Measurements from ENCODE around the gene STRBP.

Gene STRBP

GRCh38 chr9:123089040-123089439 lies 179.3 kb downstream of the STRBP start:
- no peaks in the 10 kb centered on the region for H3K27me3 ChIP-seq (ENCODE audit: control insufficient read depth, low read length)
- no peak for TF ChIP-seq EZH2phosphoT487 (IDR thresholded peaks at IDR 0.05; ENCODE audit: borderline replicate concordance, low read length)
- TF ChIP-seq, protein P1, sequence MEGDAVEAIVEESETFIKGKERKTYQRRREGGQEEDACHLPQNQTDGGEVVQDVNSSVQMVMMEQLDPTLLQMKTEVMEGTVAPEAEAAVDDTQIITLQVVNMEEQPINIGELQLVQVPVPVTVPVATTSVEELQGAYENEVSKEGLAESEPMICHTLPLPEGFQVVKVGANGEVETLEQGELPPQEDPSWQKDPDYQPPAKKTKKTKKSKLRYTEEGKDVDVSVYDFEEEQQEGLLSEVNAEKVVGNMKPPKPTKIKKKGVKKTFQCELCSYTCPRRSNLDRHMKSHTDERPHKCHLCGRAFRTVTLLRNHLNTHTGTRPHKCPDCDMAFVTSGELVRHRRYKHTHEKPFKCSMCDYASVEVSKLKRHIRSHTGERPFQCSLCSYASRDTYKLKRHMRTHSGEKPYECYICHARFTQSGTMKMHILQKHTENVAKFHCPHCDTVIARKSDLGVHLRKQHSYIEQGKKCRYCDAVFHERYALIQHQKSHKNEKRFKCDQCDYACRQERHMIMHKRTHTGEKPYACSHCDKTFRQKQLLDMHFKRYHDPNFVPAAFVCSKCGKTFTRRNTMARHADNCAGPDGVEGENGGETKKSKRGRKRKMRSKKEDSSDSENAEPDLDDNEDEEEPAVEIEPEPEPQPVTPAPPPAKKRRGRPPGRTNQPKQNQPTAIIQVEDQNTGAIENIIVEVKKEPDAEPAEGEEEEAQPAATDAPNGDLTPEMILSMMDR (IDR thresholded peaks at IDR 0.05; ENCODE audit: low read depth, low read length, poor library complexity, severe bottlenecking): no peak
- H3K4me1 ChIP-seq (ENCODE audit: control insufficient read depth, low read length): peaks cover 94% of the 10 kb centered on the region
- H3K79me2 ChIP-seq (ENCODE audit: control insufficient read depth, low read length): peaks cover 44% of the 10 kb centered on the region
- H3K4me2 ChIP-seq (ENCODE audit: low read length): peak overlapping the region; percentile 88
- H4K20me1 ChIP-seq (ENCODE audit: control insufficient read depth, insufficient read depth, low read depth, low read length): no peaks in the 10 kb centered on the region
- H3K4me3 ChIP-seq (ENCODE audit: low read length): peak overlapping the region; percentile 77
- H3K27ac ChIP-seq (ENCODE audit: low read depth, low read length): peak overlapping the region; percentile 96
- peaks cover 22% of the 10 kb centered on the region for H3F3A ChIP-seq (ENCODE audit: control insufficient read depth, insufficient read depth)
- H3K36me3 ChIP-seq (ENCODE audit: control insufficient read depth, low read length): peaks cover 52% of the 10 kb centered on the region
- no peaks in the 10 kb centered on the region for H3K9me3 ChIP-seq (ENCODE audit: control insufficient read depth, insufficient read depth, low read length)
- H3K9me2 ChIP-seq (replicated peaks; ENCODE audit: control insufficient read depth, low read length): no peaks in the 10 kb centered on the region

- Histone ChIP-seq H3K36me3 (ENCODE audit: control insufficient read depth, low read length) (peaks cover 40% of the 10 kb centered on the region), H3K27ac (ENCODE audit: low read depth, low read length) (no peak overlapping the region), H4K20me1 (ENCODE audit: control insufficient read depth, insufficient read depth, low read depth, low read length) (no peaks in the 10 kb centered on the region), H3K9me2 (replicated peaks; ENCODE audit: control insufficient read depth, low read length) (no peaks in the 10 kb centered on the region), H3K4me2 (ENCODE audit: low read length) (no peak overlapping the region), H3K4me3 (ENCODE audit: low read length) (no peak overlapping the region), H3K4me1 (ENCODE audit: control insufficient read depth, low read length) (peaks cover 82% of the 10 kb centered on the region), H3K27me3 (ENCODE audit: control insufficient read depth, low read length) (no peaks in the 10 kb centered on the region), H3F3A (ENCODE audit: control insufficient read depth, insufficient read depth) (peaks cover 18% of the 10 kb centered on the region), H3K79me2 (ENCODE audit: control insufficient read depth, low read length) (peaks cover 28% of the 10 kb centered on the region), H3K9me3 (ENCODE audit: control insufficient read depth, insufficient read depth, low read length) (no peaks in the 10 kb centered on the region)
- TF ChIP-seq, protein P1 (IDR thresholded peaks at IDR 0.05; ENCODE audit: low read depth, low read length, poor library complexity, severe bottlenecking): no peak
- no peak for TF ChIP-seq EZH2phosphoT487 (IDR thresholded peaks at IDR 0.05; ENCODE audit: borderline replicate concordance, low read length)
Measured at GRCh38 chr9:123087359-123087888, 181.0 kb downstream of the STRBP start.

GRCh38 chr9:123085916-123086315 lies 182.5 kb downstream of the STRBP start:
- Histone ChIP-seq H3K4me1 (ENCODE audit: control insufficient read depth, low read length) (peaks cover 78% of the 10 kb centered on the region), H3K36me3 (ENCODE audit: control insufficient read depth, low read length) (peaks cover 32% of the 10 kb centered on the region), H3K4me2 (ENCODE audit: low read length) (no peak overlapping the region), H3K27me3 (ENCODE audit: control insufficient read depth, low read length) (no peaks in the 10 kb centered on the region), H3F3A (ENCODE audit: control insufficient read depth, insufficient read depth) (peaks cover 16% of the 10 kb centered on the region), H3K9me3 (ENCODE audit: control insufficient read depth, insufficient read depth, low read length) (no peaks in the 10 kb centered on the region), H3K9me2 (replicated peaks; ENCODE audit: control insufficient read depth, low read length) (no peaks in the 10 kb centered on the region), H4K20me1 (ENCODE audit: control insufficient read depth, insufficient read depth, low read depth, low read length) (no peaks in the 10 kb centered on the region), H3K79me2 (ENCODE audit: control insufficient read depth, low read length) (peaks cover 13% of the 10 kb centered on the region), H3K4me3 (ENCODE audit: low read length) (no peak overlapping the region), H3K27ac (ENCODE audit: low read depth, low read length) (no peak overlapping the region)
- TF ChIP-seq EZH2phosphoT487 (IDR thresholded peaks at IDR 0.05; ENCODE audit: borderline replicate concordance, low read length): no peak
- TF ChIP-seq, protein P1 (IDR thresholded peaks at IDR 0.05; ENCODE audit: low read depth, low read length, poor library complexity, severe bottlenecking): no peak

Data from DOHH2 (cell line).